ENCODE results near the gene EPS8L1.
"Not testable (repeated sequence)": the region's sequence is repeated elsewhere in the genome, so short reads cannot be mapped to it uniquely, and the experiment has no call there.

The EPS8L1 gene

DNA sequence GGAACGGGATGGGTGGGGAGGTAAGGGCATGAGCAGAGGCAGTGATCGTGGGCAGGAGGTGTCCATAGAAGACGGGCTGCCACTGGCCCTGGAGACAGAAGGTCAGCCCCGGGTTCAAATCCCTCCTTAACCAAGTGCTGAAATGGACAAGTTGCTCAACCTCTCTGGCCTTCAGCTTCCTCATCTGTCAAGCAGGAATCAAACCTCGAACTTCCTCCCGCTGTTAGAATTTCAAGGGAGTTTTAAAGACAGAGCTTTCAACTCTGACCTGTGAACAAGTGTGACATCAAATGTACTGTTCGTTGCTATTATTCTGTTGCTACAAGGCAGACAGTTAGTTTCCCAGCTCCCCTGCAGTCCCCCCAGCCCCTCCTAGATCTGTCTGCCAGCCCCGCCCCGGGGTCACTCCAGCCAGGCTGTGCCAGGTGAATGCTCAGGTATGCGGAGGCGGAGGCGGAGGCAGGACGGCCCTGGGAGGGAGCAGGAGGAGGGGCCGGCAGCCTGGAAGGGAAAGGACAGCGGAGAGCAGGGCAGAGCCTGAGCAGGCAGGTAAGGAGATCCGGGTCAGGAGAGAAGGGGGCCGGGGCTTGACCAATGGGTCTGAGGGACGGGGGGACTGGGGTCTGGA, at the start of gene EPS8L1:
Gene EPS8L1, plus strand, starts transcription at position 499 of the 628 bp plus-strand sequence. CDS start 576 bp downstream, outside the sequence.
- no peak for DNase-seq (ENCODE audit: low read depth in 2 of 2)

DNA sequence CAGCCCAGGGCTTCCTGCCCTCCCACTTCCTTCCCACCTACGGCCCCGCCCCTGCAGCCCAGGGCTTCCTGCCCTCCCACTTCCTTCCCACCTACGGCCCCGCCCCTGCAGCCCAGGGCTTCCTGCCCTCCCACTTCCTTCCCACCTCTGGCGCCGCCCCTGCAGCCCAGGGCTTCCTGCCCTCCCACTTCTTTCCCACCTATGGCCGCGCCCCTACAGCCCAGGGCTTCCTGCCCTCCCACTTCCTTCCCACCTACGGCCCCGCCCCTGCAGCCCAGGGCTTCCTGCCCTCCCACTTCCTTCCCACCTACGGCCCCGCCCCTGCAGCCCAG, 48.6 kb upstream of the EPS8L1 start:
- not testable (repeated sequence) for DNase-seq (ENCODE audit: low read depth in 2 of 2)

DNA sequence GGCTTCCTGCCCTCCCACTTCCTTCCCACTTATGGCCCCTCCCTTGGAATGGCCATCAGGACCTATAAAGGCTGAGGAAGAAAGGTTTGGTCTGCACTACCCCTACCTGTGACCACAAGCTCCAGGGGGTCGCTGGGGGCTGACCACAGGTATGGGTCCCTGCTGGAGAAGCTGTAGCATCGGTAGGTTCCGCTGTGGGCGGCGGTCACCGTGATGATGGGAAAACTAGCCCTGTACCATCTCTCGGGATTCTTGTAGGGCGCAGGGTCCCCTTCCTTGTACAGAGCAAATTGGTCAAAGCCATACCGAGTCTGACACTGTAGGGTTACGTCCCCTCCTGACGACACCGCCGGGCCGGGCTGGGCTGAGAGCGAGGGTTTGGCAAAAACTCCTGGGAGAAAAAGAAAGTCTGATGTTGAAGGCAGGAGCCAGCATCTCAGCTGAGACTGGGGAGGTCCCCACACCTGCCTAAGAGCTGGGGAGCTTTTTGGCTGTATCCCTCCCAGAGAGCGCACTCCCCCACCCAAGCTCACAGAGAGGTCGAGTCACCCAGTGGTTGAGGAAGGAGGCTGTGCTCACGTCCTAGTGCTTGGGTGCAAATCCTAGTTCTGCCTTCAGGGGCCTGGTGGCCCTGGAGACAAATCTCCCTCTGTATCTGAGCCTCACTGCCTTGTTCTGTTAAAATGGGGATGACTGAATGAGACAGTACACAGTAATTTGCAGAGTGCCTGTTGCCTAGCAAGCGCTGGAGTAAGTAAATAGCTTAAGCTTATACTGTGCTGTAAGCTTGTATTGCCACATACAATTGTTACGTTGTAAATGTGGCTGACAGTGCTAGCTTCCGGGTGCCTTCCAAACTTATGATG, 48.0 kb upstream of the EPS8L1 start:
- no peak for DNase-seq (ENCODE audit: low read depth in 2 of 2)

DNA sequence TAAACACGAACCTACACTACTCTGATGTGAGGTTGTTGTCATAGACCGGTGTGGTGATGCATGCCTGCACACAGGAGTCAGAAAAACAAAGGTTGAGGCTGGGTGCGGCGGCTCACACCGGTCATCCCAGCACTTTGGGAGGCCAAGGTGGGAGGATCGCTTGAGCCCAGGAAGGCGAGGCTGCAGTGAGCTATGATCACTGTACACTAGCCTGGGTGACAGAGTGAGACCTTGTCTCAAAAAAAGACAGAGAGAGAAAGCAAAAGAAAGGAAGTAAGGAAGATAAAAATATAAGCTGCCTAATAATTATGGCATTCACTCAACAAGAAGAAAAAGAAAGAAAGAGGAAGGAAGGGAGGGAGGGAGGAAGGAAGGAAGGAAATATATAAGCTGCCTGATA, 46.9 kb upstream of the EPS8L1 start:
- no peak for DNase-seq (ENCODE audit: low read depth in 2 of 2)

DNA sequence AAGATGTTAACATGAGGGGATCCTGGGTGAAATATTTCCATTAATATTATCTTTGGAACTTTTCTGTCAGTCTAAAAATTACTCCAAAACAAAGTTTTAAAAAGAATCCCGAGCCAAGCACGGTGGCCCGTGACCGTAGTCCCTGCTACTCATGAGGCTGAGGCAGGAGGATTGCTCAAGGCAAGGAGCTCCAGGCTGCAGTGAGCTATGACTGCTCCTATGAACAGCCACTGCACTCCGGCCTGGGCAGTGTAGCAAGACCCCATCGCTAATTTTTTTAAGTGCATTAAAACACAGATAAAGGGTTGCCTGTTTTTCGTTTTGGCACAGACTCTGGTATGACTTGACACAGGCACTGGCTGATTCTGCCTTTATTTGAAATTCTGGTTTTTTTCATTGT, 44.5 kb upstream of the EPS8L1 start:
- DNase-seq (ENCODE audit: low read depth in 2 of 2), result no peak

DNA sequence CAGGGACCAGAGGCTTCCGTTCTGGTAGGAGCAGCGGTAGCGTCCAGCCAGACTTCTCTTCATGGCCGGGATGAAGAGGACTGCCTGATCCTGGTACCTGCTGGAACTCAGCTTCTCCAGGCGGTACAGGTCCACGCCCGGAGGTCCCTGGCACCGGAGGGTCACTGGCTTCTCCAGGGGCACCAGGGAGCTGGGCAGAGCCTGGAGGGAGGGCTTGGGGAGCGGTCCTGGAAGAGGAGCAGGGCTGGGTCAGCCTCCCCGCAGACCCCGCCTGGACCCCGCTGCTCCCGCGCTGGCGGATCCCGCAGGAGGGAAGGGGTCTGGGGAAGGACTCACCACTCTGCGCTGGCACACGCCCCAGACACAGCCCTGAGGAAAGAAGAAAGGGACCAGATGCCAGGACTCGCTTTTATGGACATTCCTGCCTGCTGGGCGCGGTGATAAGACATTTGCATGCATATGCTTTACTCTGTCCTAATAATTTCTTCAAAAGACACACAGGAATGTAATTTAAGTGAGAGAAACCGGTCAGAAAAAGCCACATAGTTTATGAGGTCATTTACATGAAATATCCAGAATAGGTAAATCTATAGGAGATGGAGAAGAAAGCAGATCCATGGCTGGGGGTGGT, 43.4 kb upstream of the EPS8L1 start:
- no peak for DNase-seq (ENCODE audit: low read depth in 2 of 2)

DNA sequence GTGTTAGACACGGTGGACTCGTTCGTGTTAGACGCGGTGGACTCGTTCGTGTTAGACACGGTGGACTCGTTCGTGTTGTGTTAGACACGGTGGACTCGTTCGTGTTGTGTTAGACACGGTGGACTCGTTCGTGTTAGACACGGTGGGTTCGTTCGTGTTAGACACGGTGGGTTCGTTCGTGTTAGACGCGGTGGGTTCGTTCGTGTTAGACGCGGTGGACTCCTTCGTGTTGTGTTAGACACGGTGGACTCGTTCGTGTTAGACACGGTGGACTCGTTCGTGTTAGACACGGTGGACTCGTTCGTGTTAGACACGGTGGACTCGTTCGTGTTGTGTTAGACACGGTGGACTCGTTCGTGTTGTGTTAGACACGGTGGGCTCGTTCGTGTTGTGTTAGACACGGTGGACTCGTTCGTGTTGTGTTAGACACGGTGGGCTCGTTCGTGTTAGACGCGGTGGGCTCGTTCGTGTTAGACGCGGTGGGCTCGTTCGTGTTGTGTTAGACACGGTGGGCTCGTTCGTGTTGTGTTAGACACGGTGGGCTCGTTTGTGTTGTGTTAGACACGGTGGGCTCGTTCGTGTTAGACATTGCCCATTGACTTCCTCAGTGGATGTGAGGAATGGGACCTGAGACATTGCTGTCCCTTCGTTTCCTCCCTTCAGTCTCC, 42.6 kb upstream of the EPS8L1 start:
- not testable (repeated sequence) for DNase-seq (ENCODE audit: low read depth in 2 of 2)

DNA sequence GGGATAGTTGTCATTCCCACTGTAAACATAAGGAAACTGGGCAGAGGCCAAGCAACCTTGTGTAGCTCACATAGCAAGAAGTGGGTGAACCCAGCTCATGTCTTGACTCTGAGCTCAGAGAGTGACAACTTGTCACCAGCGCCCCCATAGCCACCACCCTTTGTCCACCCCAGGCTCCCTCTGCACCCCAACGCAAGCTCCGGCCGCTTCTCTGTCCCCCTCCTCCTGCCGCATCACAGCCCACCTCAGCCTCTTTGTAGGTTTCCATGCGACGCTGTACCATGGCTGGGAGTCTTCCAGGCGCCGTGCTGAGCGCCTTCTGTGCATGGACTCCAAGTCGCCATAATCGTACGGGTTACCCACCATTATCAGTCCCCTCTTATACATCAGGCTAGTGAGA, 40.9 kb upstream of the EPS8L1 start:
- no peak for DNase-seq (ENCODE audit: low read depth in 2 of 2)

DNA sequence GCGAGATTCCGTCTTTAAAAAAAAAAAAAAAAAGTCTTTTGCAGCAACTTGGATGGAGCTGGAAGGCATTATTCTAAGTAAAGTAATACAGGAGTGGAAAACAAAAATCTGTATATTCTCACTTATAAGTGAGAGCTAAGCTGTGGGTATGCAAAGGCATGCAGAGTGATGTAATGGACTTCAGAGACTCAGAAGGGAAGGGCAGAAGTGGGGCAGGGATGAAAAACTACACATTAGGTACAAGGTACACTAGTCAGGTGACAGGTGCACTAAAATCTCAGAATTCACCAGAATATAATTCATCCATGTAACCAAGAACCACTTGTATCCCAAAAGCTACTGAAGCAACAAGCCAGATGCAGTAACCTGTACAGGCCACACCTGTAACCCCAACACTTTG, 39.6 kb upstream of the EPS8L1 start:
- DNase-seq (ENCODE audit: low read depth in 2 of 2), result no peak

DNA sequence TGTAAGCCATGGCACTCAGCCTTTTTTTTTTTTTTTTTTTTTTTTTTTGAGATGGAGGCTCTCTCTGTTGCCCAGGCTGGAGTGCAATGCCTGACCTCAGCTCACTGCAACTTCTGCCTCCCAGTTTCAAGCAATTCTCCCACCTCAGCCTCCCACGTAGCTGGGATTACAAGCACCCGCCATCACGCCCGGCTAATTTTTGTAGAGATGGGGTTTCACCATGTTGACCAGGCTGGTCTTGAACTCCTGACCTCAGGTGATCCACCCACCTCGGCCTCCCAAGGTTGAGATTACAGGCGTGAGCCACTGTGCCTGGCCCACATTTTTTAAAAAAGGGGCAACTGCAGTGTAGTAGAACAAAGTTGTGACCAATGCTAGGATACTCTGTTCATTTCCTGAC, 38.1 kb upstream of the EPS8L1 start:
- DNase-seq (ENCODE audit: low read depth in 2 of 2), result not testable (repeated sequence)

DNA sequence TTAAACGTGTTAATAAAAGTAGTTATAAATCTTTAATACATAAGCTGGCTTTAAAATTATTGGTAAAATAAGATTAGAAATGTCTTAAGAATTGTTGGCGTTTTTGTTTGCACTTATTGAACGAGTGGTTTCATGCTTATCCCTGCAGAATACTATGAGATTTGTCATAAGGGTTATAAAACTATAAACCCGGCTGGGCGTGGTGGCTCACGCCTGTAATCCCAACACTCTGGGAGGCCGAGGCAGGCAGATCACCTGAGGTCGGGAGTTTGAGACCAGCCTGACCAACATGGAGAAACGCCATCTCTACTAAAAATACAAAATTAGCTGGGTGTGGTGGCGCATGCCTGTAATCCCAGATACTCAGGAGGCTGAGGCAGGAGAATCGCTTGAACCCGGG, 35.0 kb upstream of the EPS8L1 start:
- not testable (repeated sequence) for DNase-seq (ENCODE audit: low read depth in 2 of 2)

DNA sequence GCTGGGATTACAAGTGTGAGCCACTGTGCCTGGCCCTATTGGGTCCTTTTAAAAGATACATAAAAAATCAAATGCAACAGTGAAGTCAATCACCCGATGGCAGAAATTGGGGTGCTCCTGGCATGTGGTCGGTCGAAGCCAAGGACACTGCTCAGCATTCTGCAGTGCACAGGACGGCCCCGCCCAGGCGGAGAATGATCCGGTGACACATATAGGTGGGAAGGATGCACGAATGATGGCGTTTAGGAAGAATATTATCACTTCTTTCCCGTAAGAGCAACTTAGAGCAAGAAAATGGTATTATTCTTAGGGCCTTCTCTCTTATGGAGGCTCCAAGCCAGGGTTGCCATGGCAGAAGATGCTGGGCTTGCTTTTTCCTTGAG, 34.4 kb upstream of the EPS8L1 start:
- DNase-seq (ENCODE audit: low read depth in 2 of 2), result no peak

DNA sequence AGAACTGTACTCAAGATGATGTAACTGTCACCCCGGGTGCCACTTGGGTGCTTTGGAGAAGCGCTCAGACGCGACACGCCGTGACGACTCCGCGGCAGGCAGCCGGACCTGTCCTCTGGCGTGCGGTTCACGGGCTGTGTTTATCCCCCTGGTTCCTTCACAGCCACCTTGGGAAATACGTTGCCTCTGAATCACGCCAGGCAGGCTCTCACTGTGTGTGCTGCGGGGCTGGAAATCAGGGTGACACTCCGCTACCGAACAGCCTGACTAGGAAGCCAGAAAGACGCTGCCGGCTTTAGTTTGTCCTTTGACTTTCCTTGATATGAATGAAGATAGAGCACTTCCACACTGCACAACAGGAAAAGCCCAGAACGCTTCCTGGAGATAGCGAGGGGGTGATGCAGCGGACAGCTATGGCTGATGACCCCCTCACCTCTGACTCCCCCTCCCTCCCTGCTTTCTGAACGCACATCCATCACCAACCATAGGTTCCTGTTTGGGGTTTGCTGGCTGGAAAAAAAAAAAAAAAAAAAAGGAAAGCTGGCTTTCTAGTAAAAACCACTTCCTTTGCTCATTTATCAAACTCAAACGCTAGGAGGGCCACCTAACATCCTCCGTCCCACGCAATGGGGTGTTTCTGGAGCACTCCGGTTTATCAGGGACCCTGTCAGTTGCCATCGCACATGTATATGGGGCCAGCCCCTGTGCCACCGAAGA, 33.9 kb upstream of the EPS8L1 start:
- DNase-seq (ENCODE audit: low read depth in 2 of 2), result no peak

DNA sequence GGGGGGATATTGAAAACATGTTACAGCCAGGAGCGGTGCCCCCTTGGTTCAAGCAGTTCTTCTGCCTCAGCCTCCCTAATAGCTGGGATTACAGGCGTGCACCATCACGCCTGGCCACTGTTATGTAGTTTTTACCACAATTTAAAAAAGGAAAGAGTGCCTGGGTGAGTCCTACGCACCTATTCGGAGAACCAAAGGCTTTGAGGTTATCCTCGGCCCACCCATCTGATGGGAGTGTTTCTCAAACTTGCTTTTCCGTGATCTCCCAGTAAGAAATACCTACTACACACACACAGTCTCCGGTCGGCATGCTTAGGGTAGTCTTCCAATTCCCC, 33.4 kb upstream of the EPS8L1 start:
- no peak for DNase-seq (ENCODE audit: low read depth in 2 of 2)

DNA sequence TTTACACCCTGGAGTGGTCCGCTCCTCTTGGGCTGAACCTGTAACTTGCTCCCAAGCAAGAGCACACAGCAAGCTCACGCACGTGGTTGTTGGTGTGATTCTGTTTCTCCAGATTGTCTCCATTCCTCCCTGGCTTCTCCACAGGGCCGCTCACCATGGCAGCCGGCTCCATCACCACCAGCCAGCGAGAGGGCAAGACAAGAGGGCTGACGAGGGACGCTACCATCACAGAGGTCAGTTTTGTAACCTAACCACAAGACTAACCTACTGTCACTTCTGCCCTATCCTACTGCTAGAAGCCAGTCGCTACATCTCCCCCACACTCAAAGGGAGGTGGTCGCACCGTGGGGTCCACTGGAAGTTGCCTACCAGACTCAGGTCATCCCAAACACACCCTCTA, 33.0 kb upstream of the EPS8L1 start:
- no peak for DNase-seq (ENCODE audit: low read depth in 2 of 2)

DNA sequence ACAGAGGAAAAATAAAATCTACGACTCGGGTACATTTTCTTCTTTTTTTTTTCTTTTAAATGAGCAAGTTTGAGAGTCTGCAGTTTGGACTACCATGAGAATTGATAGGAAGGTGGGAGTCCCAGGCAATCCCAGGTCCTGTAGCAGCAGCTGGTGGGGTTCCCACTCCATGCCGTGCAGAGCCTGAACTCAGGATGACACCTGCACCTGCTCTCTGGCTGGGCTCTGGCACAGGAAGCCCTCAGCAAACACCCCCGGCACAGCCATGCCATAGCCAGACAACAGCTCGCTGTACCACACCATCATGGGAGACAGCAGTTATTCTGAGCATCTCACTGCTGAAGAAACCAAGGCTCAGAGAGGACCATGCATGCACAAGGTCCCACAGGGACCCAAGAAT, 31.4 kb upstream of the EPS8L1 start:
- no peak for DNase-seq (ENCODE audit: low read depth in 2 of 2)

DNA sequence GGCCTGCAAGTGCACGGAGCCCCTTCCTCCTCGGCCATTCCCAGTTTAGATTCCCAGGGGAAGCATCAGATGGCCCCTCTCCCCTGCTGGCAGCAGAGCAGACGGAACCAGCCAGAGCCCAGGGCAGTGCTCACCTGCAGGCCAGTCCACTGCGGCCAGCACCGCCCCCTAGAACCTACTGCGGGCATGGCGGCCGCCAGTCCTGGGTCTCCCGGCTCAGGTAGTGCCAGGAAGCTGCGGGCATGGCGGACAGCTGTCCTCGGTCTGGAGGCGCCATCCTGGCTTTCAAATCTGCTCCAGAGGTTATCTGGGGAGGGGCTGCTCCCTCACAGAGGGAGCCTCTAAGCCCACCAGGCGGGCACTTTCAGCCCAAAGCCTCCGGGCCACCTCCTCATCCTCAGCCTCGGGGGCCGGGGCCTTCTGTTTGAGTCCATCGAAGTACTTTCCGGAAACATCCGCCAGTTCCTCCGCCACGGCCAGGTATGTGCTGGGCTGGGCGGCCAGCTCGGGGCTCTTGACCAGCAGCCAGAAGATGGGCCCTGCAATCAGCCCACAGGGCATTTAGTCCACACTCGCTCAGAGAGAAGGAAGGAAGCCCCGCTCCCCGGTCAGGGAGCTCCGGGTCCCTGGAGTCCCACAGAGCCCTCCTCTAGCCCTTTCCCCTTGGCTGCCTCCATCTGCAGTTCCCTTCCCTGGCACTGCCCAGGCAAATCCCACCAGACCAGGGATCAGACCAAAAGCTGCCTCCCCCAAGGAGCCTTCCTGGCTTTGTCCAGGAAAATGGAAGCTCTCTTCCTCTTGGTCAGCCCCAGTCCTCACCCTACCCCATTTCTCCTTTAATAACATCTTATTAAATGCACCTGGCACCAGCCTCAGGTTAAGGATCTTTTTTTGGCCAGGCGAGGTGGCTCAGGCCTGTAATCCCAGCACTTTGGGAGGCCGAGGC, 30.6 kb upstream of the EPS8L1 start:
- no peak for DNase-seq (ENCODE audit: low read depth in 2 of 2)

DNA sequence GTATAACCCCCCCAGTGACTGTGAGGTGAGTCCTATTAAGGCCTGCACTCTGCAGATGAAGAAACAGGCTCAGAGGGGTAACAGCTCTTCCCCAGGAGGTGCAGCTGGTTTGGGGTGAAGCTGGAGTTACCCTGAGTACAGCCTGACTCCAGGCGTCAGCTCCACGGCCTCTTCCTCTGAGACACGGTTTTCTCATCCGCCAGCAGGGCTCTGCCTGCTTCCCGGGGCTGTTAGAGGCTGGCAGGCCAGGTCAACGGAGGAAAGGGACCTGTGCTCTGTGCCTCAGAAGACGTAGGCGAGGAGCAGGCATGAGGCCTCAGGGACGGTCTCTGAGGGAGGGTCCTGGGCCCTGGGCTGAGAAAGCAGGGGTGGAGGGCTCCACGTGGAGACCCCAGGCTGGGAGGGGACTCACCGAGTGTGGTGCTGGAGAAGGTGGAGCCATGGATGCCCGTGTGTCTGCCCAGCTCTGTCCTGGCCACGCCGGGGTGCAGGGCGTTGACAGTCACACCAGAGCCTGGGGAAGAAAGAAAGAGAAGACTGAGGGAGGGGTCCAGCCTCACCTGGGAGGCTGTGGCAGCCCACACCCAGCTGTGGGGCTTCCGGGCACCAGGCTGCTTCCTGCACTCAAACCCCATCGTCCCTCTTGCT, 28.6 kb upstream of the EPS8L1 start:
- no peak for DNase-seq (ENCODE audit: low read depth in 2 of 2)

DNA sequence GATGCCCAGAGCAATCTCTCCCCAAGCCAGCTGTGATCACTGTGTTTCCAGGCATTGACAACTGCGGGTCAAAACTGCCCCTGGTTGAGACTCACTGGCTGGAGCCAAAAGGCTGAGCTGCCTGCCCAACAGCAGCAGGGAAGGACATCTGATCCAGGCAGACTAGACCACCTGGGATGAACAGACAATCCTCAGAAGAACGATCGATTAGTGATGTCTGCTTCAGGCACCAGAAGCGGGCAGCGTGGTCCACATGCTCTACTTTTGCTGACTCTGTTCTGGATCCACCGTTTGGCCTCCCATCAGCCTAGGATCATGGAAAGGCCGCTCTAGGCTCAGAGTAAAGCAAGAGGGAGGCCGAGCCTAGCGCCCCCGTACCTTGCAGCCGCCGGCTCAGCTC, 27.7 kb upstream of the EPS8L1 start:
- DNase-seq (ENCODE audit: low read depth in 2 of 2), result no peak

DNA sequence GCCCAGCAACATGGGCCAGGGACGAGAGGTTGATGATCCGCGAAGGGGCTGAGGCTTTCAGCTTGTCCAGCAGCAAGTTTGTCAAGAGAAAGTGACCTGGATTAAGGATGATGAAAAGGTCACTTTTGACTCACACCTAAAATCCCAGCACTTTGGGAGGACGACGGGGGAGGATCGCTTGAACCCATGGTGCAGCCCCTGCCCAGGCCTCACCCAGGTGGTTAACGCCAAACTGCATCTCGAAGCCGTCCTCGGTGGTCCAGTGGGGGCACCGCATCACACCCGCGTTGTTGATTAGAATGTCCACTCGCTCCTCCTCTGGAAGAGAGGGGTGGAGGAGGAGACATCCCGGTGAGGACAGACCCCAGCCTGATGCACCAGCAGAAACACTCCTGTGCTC, 27.2 kb upstream of the EPS8L1 start:
- no peak for DNase-seq (ENCODE audit: low read depth in 2 of 2)

Measured in stimulated activated CD8-positive, alpha-beta memory T cell treated with anti-CD3 and anti-CD28 coated beads, Interleukin-2, amount 100 ng/mL, for 1 hour (primary cell).